ENCODE results near the gene SHB. TPM values are rescaled to one million over a fixed set of nuclear protein-coding genes. Genes with fewer than 3 reads are reported as not detected.

Gene SHB
- total RNA-seq, 2 experiments from 2014 or later = 0.41 to 1.0 TPM

- no peak for DNase-seq (ENCODE audit: low spot score)
- Histone ChIP-seq H3K4me3 (ENCODE audit: low read depth, low read length, poor library complexity, severe bottlenecking) (no peak overlapping the region), H3K27ac (ENCODE audit: low read depth, low read length, poor library complexity, severe bottlenecking) (no peak overlapping the region), H3K79me2 (ENCODE audit: insufficient read depth, low read depth, low read length) (no peaks in the 10 kb centered on the region), H3K9me3 (ENCODE audit: low read length) (no peaks in the 10 kb centered on the region), H3K4me1 (ENCODE audit: insufficient read depth, low read length, poor library complexity, severe bottlenecking) (no peaks in the 10 kb centered on the region), H3K4me2 (ENCODE audit: low read length) (no peak overlapping the region), H4K20me1 (ENCODE audit: insufficient read depth, low read length) (no peaks in the 10 kb centered on the region), H3K36me3 (ENCODE audit: insufficient read depth, low read length) (no peaks in the 10 kb centered on the region), H3K9me2 (ENCODE audit: insufficient read depth, low read length) (no peaks in the 10 kb centered on the region), H2AFZ (ENCODE audit: low read length) (no peak overlapping the region)
- ChIA-PET POLR2A (no interaction called here), CTCF (ENCODE audit: unreplicated experiment) (no interaction called here)
- TF ChIP-seq EZH2phosphoT487 (IDR thresholded peaks at IDR 0.05; ENCODE audit: borderline replicate concordance, low read depth, low read length) (no peak), CTCF (conservative IDR thresholded peaks at IDR 0.05; ENCODE audit: low read length) (no peak)
- no TSS peak for BruUV-seq (replicated peaks)
- intact Hi-C loops (cut with micrococcal nuclease; ENCODE audit: unreplicated experiment) = no loop called here
Measured at GRCh38 chr9:37968228-37968701, 100.8 kb downstream of the SHB start.

GRCh38 chr9:37967761-37968080, 101.3 kb downstream of the SHB start:
- H3K27ac ChIP-seq (ENCODE audit: low read depth, low read length, poor library complexity, severe bottlenecking) = no peak overlapping the region
- H3K9me2 ChIP-seq (ENCODE audit: insufficient read depth, low read length) = no peaks in the 10 kb centered on the region
- H3K4me2 ChIP-seq (ENCODE audit: low read length) = no peak overlapping the region
- H4K20me1 ChIP-seq (ENCODE audit: insufficient read depth, low read length) = no peaks in the 10 kb centered on the region
- BruUV-seq (replicated peaks) = no TSS peak
- H3K9me3 ChIP-seq (ENCODE audit: low read length) = no peaks in the 10 kb centered on the region
- DNase-seq (ENCODE audit: low spot score) = no peak
- ChIA-PET CTCF (ENCODE audit: unreplicated experiment) (interaction anchor here (0.6 kb wide), 1 partner anchor 32 kb away, joined by 3 read pairs; no protein-coding TSS in a partner anchor), POLR2A (no interaction called here)
- H3K4me1 ChIP-seq (ENCODE audit: insufficient read depth, low read length, poor library complexity, severe bottlenecking) = no peaks in the 10 kb centered on the region
- no peak for TF ChIP-seq CTCF (conservative IDR thresholded peaks at IDR 0.05; ENCODE audit: low read length)
- TF ChIP-seq EZH2phosphoT487 (IDR thresholded peaks at IDR 0.05; ENCODE audit: borderline replicate concordance, low read depth, low read length) = no peak
- no peaks in the 10 kb centered on the region for H3K79me2 ChIP-seq (ENCODE audit: insufficient read depth, low read depth, low read length)
- intact Hi-C loops (cut with micrococcal nuclease; ENCODE audit: unreplicated experiment) = no loop called here
- no peaks in the 10 kb centered on the region for H3K36me3 ChIP-seq (ENCODE audit: insufficient read depth, low read length)
- no peak overlapping the region for H3K4me3 ChIP-seq (ENCODE audit: low read depth, low read length, poor library complexity, severe bottlenecking)
- no peak overlapping the region for H2AFZ ChIP-seq (ENCODE audit: low read length)

GRCh38 chr9:37967014-37967760, 101.8 kb downstream of the SHB start:
- Histone ChIP-seq H2AFZ (ENCODE audit: low read length) (no peak overlapping the region), H3K9me3 (ENCODE audit: low read length) (no peaks in the 10 kb centered on the region), H3K36me3 (ENCODE audit: insufficient read depth, low read length) (no peaks in the 10 kb centered on the region), H3K4me3 (ENCODE audit: low read depth, low read length, poor library complexity, severe bottlenecking) (no peak overlapping the region), H3K4me2 (ENCODE audit: low read length) (no peak overlapping the region), H3K27ac (ENCODE audit: low read depth, low read length, poor library complexity, severe bottlenecking) (no peak overlapping the region), H3K4me1 (ENCODE audit: insufficient read depth, low read length, poor library complexity, severe bottlenecking) (no peaks in the 10 kb centered on the region), H3K9me2 (ENCODE audit: insufficient read depth, low read length) (no peaks in the 10 kb centered on the region), H3K79me2 (ENCODE audit: insufficient read depth, low read depth, low read length) (no peaks in the 10 kb centered on the region), H4K20me1 (ENCODE audit: insufficient read depth, low read length) (no peaks in the 10 kb centered on the region)
- intact Hi-C loops (cut with micrococcal nuclease; ENCODE audit: unreplicated experiment) = no loop called here
- DNase-seq (ENCODE audit: low spot score) = no peak
- TF ChIP-seq CTCF (conservative IDR thresholded peaks at IDR 0.05; ENCODE audit: low read length) = no peak
- no peak for TF ChIP-seq EZH2phosphoT487 (IDR thresholded peaks at IDR 0.05; ENCODE audit: borderline replicate concordance, low read depth, low read length)
- BruUV-seq (replicated peaks) = no TSS peak
- CTCF ChIA-PET (ENCODE audit: unreplicated experiment) = interaction anchor here (0.6 kb wide), 1 partner anchor 31 kb away, joined by 3 read pairs; no protein-coding TSS in a partner anchor
- POLR2A ChIA-PET = interaction anchor here (0.5 kb wide), 1 partner anchor 235 kb away, joined by 5 read pairs; no protein-coding TSS in a partner anchor
